ENCODE measurements around the gene ENC1. TPM values are rescaled to one million over a fixed set of nuclear protein-coding genes. Genes with fewer than 3 reads are reported as not detected.

ENC1 gene
- total and polyA plus RNA-seq, 9 donors, result 13.2 to 57.2 (median 27.7) TPM

DNA sequence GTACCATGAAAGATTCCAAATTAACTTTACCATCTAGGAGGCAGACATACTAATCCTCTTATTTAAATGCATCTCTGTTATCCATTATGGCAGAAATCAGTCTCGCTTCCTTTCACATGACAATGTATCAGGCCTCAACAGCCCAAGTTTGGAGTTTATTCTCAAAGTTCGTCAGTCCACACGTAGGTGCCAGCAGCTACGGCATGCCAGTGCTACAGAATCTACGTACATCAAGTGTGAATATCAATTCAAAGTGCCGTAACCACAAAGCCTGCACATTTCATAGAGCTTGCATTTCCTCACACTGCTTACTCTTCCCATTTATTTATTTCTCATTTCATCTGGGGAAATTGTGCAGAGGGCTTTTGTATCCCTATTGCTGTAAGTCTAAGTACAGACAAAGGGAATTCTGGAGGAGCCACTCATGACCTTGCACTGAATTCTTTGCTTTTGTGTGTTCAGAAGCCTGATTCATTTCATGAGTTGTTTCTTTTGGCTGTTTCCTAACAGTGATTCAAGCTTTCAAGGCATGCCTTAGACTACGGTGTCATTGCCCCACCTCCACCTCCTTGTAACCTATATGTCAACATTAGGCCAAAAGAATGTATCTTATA, 10.0 kb downstream of the ENC1 start:
- Histone ChIP-seq H3K4me1 (ENCODE audit: insufficient read depth) (peaks cover 19% of the 10 kb centered on the region), H3K36me3 (no peaks in the 10 kb centered on the region), H3K27ac (no peak overlapping the region), H3K27me3 (no peaks in the 10 kb centered on the region), H3K9me3 (no peaks in the 10 kb centered on the region), H3K4me3 (no peak overlapping the region)
- no peak for TF ChIP-seq POLR2A (IDR thresholded peaks at IDR 0.05)
- TF ChIP-seq EP300 (IDR thresholded peaks at IDR 0.05), result no peak
- no peak for TF ChIP-seq CTCF (IDR thresholded peaks at IDR 0.05)
- 54 to 60% (median 57%) methylated on average over 7 of the region's 7 CpGs for WGBS, 3 donors
- no peak for DNase-seq
- intact Hi-C loops (cut with DNase I), result loop anchor here in 3 of 4 donors (10.0 kb wide), 2 partner anchors 176 to 596 kb away; no protein-coding TSS in a partner anchor

GRCh38 chr5:74629326-74629725, 11.2 kb downstream of the ENC1 start:
- WGBS, 3 donors, result 64 to 76% (median 70%) methylated on average over 4 of the region's 4 CpGs
- H3K9me3 ChIP-seq, result no peaks in the 10 kb centered on the region
- H3K27me3 ChIP-seq, result no peaks in the 10 kb centered on the region
- TF ChIP-seq EP300 (IDR thresholded peaks at IDR 0.05), result no peak
- no peak for TF ChIP-seq CTCF (IDR thresholded peaks at IDR 0.05)
- TF ChIP-seq POLR2A (IDR thresholded peaks at IDR 0.05), result no peak
- H3K4me1 ChIP-seq (ENCODE audit: insufficient read depth), result peaks cover 15% of the 10 kb centered on the region
- no peak overlapping the region for H3K4me3 ChIP-seq
- DNase-seq, result no peak
- H3K36me3 ChIP-seq, result no peaks in the 10 kb centered on the region
- intact Hi-C loops (cut with DNase I), result no loop called here
- H3K27ac ChIP-seq, result no peak overlapping the region

GRCh38 chr5:74628359-74628758, 12.2 kb downstream of the ENC1 start:
- intact Hi-C loops (cut with DNase I), result no loop called here
- Histone ChIP-seq H3K9me3 (no peaks in the 10 kb centered on the region), H3K4me3 (no peak overlapping the region), H3K27me3 (no peaks in the 10 kb centered on the region), H3K27ac (no peak overlapping the region), H3K4me1 (ENCODE audit: insufficient read depth) (peaks cover 12% of the 10 kb centered on the region), H3K36me3 (no peaks in the 10 kb centered on the region)
- WGBS, 3 donors, result 74 to 84% (median 81%) methylated on average over 6 of the region's 6 CpGs
- DNase-seq, result no peak
- TF ChIP-seq EP300 (IDR thresholded peaks at IDR 0.05), result no peak
- no peak for TF ChIP-seq POLR2A (IDR thresholded peaks at IDR 0.05)
- TF ChIP-seq CTCF (IDR thresholded peaks at IDR 0.05), result no peak

- intact Hi-C loops (cut with DNase I), result no loop called here
- Histone ChIP-seq H3K4me3 (no peak overlapping the region), H3K27me3 (no peaks in the 10 kb centered on the region), H3K27ac (peak overlapping the region in 1 of 2 donors; percentile 16), H3K9me3 (no peaks in the 10 kb centered on the region), H3K36me3 (no peaks in the 10 kb centered on the region), H3K4me1 (ENCODE audit: insufficient read depth) (peaks cover 12% of the 10 kb centered on the region)
- DNase-seq, result no peak
- WGBS, 3 donors, result 28 to 51% (median 46%) methylated on average over 4 of the region's 4 CpGs
- TF ChIP-seq CTCF (IDR thresholded peaks at IDR 0.05), result no peak
Measured at GRCh38 chr5:74627646-74628279, 12.8 kb downstream of the ENC1 start.

Measured in ovary (tissue), 9 donors.